ENCODE data around the gene ATP11A. TPM values are rescaled to one million over a fixed set of nuclear protein-coding genes. Genes with fewer than 3 reads are reported as not detected.

The ATP11A gene
- total RNA-seq, 6 experiments from 2014 or later: 24.3 to 57.4 (median 33.1) TPM

DNA sequence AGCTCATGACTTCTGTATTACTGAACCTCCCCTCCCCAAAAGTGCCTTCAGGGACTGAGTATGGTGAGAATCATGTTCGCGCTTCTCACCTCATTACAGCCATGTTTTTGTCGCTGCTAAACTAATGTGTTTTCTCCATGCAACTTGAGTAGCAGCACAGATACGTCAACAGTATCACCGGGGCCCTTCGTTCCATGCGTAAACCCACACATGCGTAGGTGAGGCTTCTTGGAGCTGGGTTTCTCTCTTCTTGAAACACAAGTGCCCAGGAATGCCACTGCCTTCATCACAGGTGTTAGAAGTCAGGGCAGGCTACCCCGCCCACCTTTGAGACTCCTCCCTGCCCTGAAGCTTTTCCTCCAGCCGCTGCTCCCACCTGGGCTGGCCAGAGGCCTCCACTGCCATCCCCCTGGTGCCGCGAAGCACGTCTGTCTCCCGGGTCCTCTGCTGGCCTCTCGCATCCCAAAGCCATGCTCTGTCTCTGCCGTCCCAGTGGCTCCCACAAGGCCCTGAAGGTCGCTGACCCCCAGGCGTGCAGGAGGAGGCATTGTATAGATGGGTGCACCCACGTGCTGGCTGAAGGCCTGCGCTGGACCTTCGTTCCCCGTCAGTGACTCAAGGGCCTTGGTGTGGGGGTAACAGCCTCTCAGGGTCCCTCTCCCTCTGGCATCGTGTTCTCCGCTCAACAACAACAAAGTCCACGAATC lies 143.9 kb downstream of the ATP11A start:
- Histone ChIP-seq H3K27ac (no peak overlapping the region), H3K36me3 (peaks cover 0 to 68% (median 21%) of the 10 kb centered on the region in 4 donors), H3K4me1 (no peaks in the 10 kb centered on the region), H3K4me3 (no peak overlapping the region), H3K27me3 (no peaks in the 10 kb centered on the region), H3K9me3 (no peaks in the 10 kb centered on the region)
- 94% methylated on average over 11 of the region's 25 CpGs for WGBS (ENCODE audit: insufficient coverage, low coverage, low lambda C conversion rate, missing lambda C conversion rate)
- intact Hi-C loops (cut with DNase I): no loop called here
- TF ChIP-seq, protein P1, sequence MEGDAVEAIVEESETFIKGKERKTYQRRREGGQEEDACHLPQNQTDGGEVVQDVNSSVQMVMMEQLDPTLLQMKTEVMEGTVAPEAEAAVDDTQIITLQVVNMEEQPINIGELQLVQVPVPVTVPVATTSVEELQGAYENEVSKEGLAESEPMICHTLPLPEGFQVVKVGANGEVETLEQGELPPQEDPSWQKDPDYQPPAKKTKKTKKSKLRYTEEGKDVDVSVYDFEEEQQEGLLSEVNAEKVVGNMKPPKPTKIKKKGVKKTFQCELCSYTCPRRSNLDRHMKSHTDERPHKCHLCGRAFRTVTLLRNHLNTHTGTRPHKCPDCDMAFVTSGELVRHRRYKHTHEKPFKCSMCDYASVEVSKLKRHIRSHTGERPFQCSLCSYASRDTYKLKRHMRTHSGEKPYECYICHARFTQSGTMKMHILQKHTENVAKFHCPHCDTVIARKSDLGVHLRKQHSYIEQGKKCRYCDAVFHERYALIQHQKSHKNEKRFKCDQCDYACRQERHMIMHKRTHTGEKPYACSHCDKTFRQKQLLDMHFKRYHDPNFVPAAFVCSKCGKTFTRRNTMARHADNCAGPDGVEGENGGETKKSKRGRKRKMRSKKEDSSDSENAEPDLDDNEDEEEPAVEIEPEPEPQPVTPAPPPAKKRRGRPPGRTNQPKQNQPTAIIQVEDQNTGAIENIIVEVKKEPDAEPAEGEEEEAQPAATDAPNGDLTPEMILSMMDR (IDR thresholded peaks at IDR 0.05): no peak
- TF ChIP-seq POLR2A (IDR thresholded peaks at IDR 0.05): no peak
- ATAC-seq (no peak), DNase-seq (no peak)

DNA sequence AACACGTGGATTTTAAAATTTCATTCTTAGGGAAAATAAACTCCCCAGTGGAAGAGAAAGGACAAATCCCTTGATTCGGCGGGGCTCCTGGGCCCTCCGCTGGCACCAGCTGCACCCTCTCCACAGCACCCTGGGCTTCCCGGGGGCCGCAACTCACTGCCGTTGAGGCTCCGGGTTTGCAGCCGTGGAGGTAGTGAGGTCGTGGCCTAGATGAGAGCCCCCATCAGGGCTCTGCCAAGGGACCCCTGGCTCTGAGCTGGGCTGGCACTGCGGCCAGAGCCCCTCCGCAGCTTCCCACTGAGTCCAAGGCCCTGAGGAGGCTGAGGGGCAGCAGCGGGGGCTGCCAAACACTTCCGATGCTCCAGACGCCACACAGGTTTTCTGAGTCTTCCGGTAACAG lies 145.5 kb downstream of the ATP11A start:
- H3K4me3 ChIP-seq: no peak overlapping the region
- no peak for DNase-seq
- no peak for TF ChIP-seq POLR2A (IDR thresholded peaks at IDR 0.05)
- TF ChIP-seq, protein P1 (IDR thresholded peaks at IDR 0.05): no peak
- 91% methylated on average over 9 of the region's 16 CpGs for WGBS (ENCODE audit: insufficient coverage, low coverage, low lambda C conversion rate, missing lambda C conversion rate)
- no peak overlapping the region for H3K27ac ChIP-seq
- H3K9me3 ChIP-seq: no peaks in the 10 kb centered on the region
- no peak for ATAC-seq
- intact Hi-C loops (cut with DNase I): no loop called here
- H3K27me3 ChIP-seq: no peaks in the 10 kb centered on the region
- peaks cover 0 to 72% (median 22%) of the 10 kb centered on the region in 4 donors for H3K36me3 ChIP-seq
- H3K4me1 ChIP-seq: no peaks in the 10 kb centered on the region

DNA sequence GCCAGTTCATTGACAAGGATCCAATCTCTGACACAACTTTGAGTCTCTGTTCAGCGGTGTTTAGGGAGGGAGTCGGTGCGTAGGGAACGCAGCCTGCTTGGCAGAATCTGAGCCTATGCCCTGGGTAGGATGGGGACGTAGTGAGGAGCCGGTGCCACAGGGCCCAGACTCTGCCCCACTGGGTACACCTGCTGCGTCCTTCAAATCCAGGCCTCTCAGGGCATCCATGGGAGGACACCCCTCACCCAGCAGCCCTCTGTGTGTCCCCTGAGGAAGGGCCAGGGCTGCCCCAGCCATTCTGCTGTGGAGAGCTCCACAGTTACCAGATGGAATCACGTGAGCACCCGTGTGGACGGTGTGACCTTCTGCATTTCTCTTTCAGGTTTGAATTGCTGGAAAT lies 146.0 kb downstream of the ATP11A start:
- 100% methylated on average over 6 of the region's 10 CpGs for WGBS (ENCODE audit: insufficient coverage, low coverage, low lambda C conversion rate, missing lambda C conversion rate)
- Histone ChIP-seq H3K4me1 (no peaks in the 10 kb centered on the region), H3K27me3 (no peaks in the 10 kb centered on the region), H3K9me3 (no peaks in the 10 kb centered on the region), H3K4me3 (no peak overlapping the region), H3K36me3 (peaks cover 0 to 72% (median 22%) of the 10 kb centered on the region in 4 donors), H3K27ac (no peak overlapping the region)
- ATAC-seq: no peak
- no peak for DNase-seq
- intact Hi-C loops (cut with DNase I): no loop called here
- TF ChIP-seq, protein P1 (IDR thresholded peaks at IDR 0.05): no peak
- TF ChIP-seq POLR2A (IDR thresholded peaks at IDR 0.05): no peak

DNA sequence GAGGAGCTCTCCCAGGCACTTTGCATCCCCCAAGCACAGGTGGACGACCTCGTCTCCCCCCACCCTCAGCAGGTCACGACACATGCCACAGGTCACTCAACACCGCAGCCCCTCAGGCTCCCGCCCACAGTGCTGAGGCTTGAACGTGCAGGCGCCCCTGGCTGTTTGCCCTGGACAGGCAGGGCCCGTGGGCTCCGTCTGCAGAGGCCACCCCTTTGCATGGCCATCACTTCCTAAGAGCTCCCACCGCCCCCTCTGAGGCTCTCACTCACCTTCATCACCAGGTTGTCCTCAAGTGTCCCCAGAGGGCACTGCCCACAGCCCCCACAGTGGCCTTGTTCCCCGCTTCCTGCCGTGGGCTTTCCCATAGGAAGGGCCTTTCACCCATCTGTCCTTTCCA lies 147.1 kb downstream of the ATP11A start:
- H3K36me3 ChIP-seq: peaks cover 0 to 68% (median 18%) of the 10 kb centered on the region in 4 donors
- no peak for ATAC-seq
- no CpG with 5 or more reads among the region's 12 CpGs for WGBS (ENCODE audit: insufficient coverage, low coverage, low lambda C conversion rate, missing lambda C conversion rate)

More for the DNA sequence above, 147.1 kb downstream of the ATP11A start:
- intact Hi-C loops (cut with DNase I): no loop called here
- Histone ChIP-seq H3K27ac (no peak overlapping the region), H3K9me3 (no peaks in the 10 kb centered on the region), H3K4me3 (no peak overlapping the region), H3K27me3 (no peaks in the 10 kb centered on the region), H3K4me1 (no peaks in the 10 kb centered on the region)
- no peak for TF ChIP-seq POLR2A (IDR thresholded peaks at IDR 0.05)
- TF ChIP-seq, protein P1 (IDR thresholded peaks at IDR 0.05): no peak
- DNase-seq: no peak
